Stomach (tissue), 4 donors: ENCODE results near the gene CPXM2.

Experiments used
- CTCF ChIP-seq, 7 experiments: fragments of 450-650 bp in 4 of 7; fragments of 200-600 bp in 3 of 7; sonication (generic) in 3 of 7; IDR thresholded peaks; one replicate each; pipeline ENCODE4 v1.5.1; 2016 to 2019; ENCODE audit warnings: antibody characterized with exemption in 7 of 7, control low read depth in 2 of 7, mild to moderate bottlenecking in 1 of 7
- POLR2A ChIP-seq, 4 donors: fragments of 450-650 bp; IDR thresholded peaks; one replicate each; pipeline ENCODE4 v1.6.1; 2016; ENCODE audit warnings: antibody characterized with exemption in 4 of 4, control low read depth in 2 of 4, mild to moderate bottlenecking in 1 of 4, moderate library complexity in 1 of 4
- POLR2AphosphoS5 ChIP-seq, 3 donors: sonication (generic); formaldehyde crosslinking; IDR thresholded peaks; one replicate each; pipeline ENCODE4 v1.6.1; 2016; ENCODE audit warnings: antibody characterized with exemption in 3 of 3

GRCh38 chr10:123800821-123801220, 90.8 kb downstream of the CPXM2 start:
- TF ChIP-seq CTCF (IDR thresholded peaks at IDR 0.05) (no peak), POLR2A (IDR thresholded peaks at IDR 0.05) (no peak), POLR2AphosphoS5 (IDR thresholded peaks at IDR 0.05) (no peak)
